ENCODE results near the gene NPB.

GRCh38 chr17:81905424-81905875 is 3.4 kb downstream of the NPB start:
- TF ChIP-seq CTCF (IDR thresholded peaks at IDR 0.05) (no peak), POLR2A (IDR thresholded peaks at IDR 0.05) (no peak)

All from heart left ventricle (tissue), 13 donors.